Motor neuron (in vitro differentiated cells): ENCODE measurements around the gene AKT1. TPM values are rescaled to one million over a fixed set of nuclear protein-coding genes. Genes with fewer than 3 reads are reported as not detected.
"Not testable (repeated sequence)": the region's sequence is repeated elsewhere in the genome, so short reads cannot be mapped to it uniquely, and the experiment has no call there.

ENCODE experiments used
- ATAC-seq, 8 experiments: fragments of 200-7000 bp; cut with Tn5 transposase; replicated peaks in 6 of 8; 2 replicates each; pipeline ENCODE4 v1.8.0; 2021; ENCODE audit warnings: mild to moderate bottlenecking in 8 of 8, moderate library complexity in 8 of 8
- H3K27ac ChIP-seq, 2 donors: fragments of 250-450 bp; sonication (Bioruptor Pico); 2 replicates each; pipeline ENCODE4 v1.9.0; 2021; ENCODE audit warnings: antibody characterized with exemption in 2 of 2, mild to moderate bottlenecking in 2 of 2, moderate library complexity in 1 of 2
- H3K4me1 ChIP-seq, 2 donors: fragments of 250-450 bp; sonication (Bioruptor Pico); replicated peaks in 1 of 2; 2 replicates each; pipeline ENCODE4 v1.6.1; 2021; ENCODE audit warnings: antibody characterized with exemption in 2 of 2, mild to moderate bottlenecking in 2 of 2, moderate library complexity in 1 of 2
- H3K4me3 ChIP-seq, 5 donors: fragments of 250-450 bp; sonication (Bioruptor Pico); 2 replicates each; pipeline ENCODE4 v1.9.0; 2021; ENCODE audit warnings: antibody characterized with exemption in 5 of 5, mild to moderate bottlenecking in 5 of 5, moderate library complexity in 4 of 5
- WGBS, 10 experiments: fragments of 450-650 bp; shearing (Covaris generic); methylation state at CpG; one replicate each; pipeline ENCODE4 v1.0.0; 2022; 5-methylcytosine and 5-hydroxymethylcytosine counted together
- in situ Hi-C, 9 experiments: fragments of 400-800 bp; cut with MboI; loops; one replicate each; pipeline ENCODE4 v1.15.0; 2021; ENCODE audit warnings: low sequenced_read_pairs in 9 of 9, low pct_unique_long_range_greater_than_20kb in 2 of 9; ENCODE audit not compliant: unreplicated experiment in 9 of 9
- total RNA-seq, 8 experiments: library from RNA; unstranded; fragments of 300-600 nt; gene quantifications; 2 replicates each; pipeline versions ENCODE4 v1.2.3 to v1.2.4, GENCODE V29; 2022

AKT1 gene
- total RNA-seq = 100 to 1,000 TPM in 4 of 8 experiments, 10 to 100 TPM in 4; 55.9 to 120 (median 96.6) TPM

DNA sequence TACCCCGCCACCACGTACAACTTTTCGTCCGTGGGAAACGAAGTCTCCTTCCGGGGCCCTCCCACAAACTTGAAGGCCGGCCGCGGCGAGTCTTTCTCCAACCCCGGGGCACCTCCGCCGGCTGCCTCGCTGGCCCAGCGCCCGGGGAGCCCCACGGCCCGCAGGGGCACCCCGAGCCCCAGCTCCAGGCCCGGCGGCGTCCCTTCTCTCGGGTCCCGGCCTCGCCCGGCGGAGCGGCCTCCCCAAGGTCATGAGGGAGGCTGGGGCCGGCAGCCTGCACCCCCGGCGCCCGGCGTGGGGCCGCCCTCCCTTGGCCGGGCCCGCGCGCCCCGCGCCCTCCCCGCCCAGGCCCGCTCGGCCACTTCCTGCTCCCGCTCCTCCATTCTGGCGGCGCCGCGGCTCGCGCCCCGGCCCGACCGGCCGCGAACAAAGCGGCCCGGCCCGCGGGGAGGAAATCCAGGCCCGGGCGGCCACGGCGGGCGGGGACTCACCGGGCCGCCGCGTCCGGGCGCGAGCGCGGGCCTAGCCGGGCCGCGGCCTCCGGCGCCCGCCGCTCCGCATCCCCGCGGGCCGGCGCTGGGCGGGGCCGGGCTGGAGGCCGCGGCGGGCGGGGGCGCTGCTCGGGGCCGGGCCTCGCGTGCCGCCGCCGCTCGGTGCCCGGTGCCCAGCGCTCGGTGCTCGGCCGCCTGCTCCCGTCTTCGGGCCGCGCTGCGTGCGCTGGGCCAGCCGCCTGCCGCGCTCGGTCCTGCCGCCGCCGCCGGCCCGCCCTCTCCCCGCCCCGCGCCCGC lies at the start of gene AKT1:
TSS of gene AKT1 (minus strand) at position 756 of the 788 bp plus-strand sequence. CDS start 3,105 bp downstream, outside the sequence.
- 0 to 2% (median 0%) methylated on average over 4 to 11 of the region's 124 CpGs; no CpG with 5 or more reads in 7 of the 10 experiments for WGBS, 10 experiments
- peak within 1 kb of the TSS; percentile 57 to 70 for H3K27ac ChIP-seq
- peak; percentile 18 to 47 (median 31) for ATAC-seq
- H3K4me3 ChIP-seq = peak within 1 kb of the TSS; percentile 66 to 98 (median 85)
- peaks cover 27 to 47% of the 10 kb centered on the region in 2 donors for H3K4me1 ChIP-seq
- in situ Hi-C loops = no loop called here

DNA sequence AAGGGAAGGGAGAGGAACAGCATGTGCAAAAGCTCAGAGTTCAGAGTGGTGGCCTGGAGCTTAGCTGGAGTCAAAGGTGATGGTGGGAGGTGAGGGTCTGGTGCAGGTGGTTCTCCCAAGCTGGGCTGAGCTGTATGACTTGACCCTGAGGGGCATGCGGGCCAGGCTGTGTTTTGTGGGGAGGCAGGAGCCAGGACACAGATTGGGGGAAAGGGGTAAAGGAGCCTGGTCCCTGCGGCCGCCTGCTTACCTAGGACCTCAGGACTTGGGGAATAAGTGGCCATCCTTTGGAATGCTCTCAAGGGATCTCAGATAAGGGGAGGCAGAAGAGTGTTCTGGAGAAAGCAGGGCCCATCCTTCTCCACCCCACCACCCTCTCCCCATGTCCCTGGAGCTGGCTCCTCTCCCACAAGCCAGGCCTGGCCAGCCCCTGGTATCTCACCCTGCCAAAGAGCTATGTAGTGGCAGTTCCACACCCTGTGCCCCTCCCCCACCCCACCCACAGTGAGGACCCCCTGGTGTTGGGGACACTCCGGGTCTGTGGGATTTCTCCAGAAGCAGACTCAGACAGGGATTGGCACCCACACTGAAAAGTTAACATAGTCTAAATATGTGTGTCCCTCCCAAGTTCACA lies 49.6 kb upstream of the AKT1 start:
- Histone ChIP-seq H3K4me1 (peaks cover 0 to 7% of the 10 kb centered on the region in 2 donors), H3K27ac (no peak overlapping the region), H3K4me3 (no peak overlapping the region)
- ATAC-seq = no peak
- in situ Hi-C loops = no loop called here
- 40 to 80% methylated on average over 1 to 3 of the region's 4 CpGs; no CpG with 5 or more reads in 8 of the 10 experiments for WGBS, 10 experiments

DNA sequence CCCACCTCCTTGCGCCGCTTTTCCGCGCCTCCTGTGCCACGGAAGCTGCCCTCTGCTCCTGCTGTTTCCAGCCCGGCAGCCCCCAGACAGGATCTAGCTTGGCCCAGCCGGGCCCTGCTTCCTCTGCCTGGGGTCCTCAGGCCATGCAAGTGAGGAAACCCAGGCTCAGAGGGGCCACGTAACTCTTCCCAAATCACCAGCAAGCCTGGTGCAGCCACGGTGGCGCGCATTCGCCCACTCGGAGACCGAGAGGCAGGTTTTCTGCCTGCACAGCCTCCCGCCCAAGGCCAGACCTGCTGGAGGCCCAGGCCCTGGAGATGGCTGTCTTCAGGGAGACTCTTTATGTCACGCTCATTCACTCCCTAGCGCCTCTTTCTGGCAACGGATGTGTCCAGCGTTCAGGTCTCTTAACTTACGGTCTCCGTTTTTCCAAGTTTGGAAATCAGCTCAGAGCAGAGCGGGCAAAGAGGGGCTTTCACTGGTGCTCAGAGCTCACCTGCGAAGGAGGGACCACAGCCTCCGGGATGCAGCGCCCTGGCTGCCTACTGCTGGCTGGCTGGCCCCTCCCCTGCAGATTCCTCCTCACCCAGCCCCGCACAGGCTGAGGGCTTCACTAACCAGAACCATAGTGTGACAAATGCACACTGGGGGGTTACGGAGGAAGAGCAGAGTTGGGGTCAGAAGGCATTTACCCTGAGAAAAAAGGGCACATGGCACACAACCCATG lies 48.9 kb upstream of the AKT1 start:
- in situ Hi-C loops = no loop called here
- Histone ChIP-seq H3K4me1 (peaks cover 0 to 7% of the 10 kb centered on the region in 2 donors), H3K27ac (no peak overlapping the region), H3K4me3 (peak overlapping the region in 2 of 5 donors; percentile 29 to 32)
- WGBS, 10 experiments = 0 to 33% (median 16%) methylated on average over 1 to 11 of the region's 27 CpGs; no CpG with 5 or more reads in 2 of the 10 experiments
- ATAC-seq = peak; percentile 35 to 64 (median 52)

DNA sequence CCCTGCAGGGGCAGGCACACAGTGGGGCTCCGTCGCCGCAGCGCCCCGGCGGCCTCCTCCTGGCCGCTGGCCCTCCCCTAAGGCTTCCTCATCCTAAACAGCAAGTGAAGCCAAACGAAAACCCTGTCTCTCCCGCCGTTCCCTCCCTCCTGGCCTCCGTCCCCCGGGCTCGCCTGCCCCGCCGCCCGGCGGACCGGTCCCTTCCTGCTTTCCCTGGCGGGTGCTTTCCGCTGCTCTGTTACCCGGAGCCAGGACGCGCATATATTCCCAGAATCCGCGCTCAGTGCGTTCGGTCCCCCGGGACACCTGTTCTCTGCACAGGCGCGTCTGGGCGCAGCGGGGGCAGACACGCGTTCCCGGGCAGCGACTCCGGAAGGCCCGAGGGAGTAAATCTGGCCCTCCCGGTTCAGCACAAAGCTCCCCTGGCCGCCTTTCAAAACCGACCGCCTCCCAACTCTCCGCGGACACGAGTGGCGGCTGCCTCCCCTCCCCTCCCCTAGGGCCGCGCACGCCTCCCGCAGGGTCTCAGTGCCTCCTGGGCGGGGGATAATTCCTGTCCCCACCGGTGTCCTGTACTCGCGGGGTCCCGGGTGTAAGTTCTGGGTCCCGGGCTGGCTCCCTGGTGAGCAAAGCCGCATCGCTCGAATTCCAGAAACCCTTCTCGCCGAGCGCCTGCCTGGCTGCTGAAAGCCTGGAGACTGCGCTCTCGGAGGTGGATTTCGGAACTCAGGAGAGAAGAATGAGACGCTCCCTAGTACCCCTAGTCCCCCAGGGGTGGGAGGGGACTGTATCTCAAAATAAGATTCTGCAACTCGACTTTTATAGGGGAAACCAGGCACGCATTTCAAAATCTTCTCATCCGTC lies 48.1 kb upstream of the AKT1 start:
- peak; percentile 61 to 86 (median 82) for ATAC-seq
- WGBS, 10 experiments = 0 to 20% (median 2%) methylated on average over 1 to 17 of the region's 69 CpGs; no CpG with 5 or more reads in 4 of the 10 experiments
- in situ Hi-C loops = no loop called here
- Histone ChIP-seq H3K4me1 (peaks cover 0 to 7% of the 10 kb centered on the region in 2 donors), H3K4me3 (peak overlapping the region; percentile 17 to 32 (median 20)), H3K27ac (no peak overlapping the region)

DNA sequence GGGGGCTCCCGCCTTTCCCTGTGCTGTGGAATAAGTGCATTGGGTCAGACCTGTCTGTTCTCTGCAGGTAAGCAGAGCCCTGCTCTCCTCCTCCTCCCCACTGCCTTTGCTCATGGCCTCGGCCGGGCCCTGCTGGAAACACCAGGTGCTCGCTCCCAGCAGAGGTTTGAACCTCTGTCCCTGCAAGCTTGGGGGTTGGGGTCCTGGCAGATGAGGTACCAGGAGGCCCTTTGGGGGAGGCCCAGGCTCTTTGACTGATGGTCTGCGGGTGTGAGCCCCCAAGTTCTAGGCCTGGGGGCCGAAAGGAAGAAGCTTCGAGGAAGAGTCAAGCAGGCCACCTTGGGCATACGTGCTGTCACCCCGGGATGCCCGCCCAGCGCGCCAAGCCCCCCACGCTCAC lies 47.5 kb upstream of the AKT1 start:
- in situ Hi-C loops = no loop called here
- peak overlapping the region in 2 of 5 donors; percentile 29 to 32 for H3K4me3 ChIP-seq
- no peak for ATAC-seq

DNA sequence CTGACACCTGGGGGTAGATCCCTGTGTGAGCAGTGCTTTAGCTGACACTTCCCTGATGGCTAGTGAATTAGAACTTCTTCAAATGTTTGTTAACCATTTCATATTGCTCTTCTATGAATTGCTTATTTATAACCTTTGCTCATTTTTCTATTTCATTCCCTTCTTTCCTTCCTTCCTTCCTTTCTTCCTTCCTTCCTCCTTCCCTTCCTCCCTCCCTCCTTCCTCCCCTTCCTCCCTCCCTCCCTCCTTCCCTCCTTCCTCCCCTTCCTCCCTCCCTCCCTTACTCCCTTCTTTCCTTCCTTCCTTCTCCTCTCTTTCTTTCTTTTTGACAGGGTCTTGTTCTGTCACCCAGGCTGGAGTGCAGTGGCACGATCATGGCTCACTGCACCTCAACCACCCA lies 46.2 kb upstream of the AKT1 start:
- Histone ChIP-seq H3K4me3 (no peak overlapping the region), H3K27ac (no peak overlapping the region), H3K4me1 (peaks cover 0 to 7% of the 10 kb centered on the region in 2 donors)
- no CpG with 5 or more reads among the region's 1 CpG for WGBS, 10 experiments
- in situ Hi-C loops = no loop called here
- ATAC-seq = no peak

More for the DNA sequence above, 47.5 kb upstream of the AKT1 start:
- 0 to 83% (median 49%) methylated on average over 1 to 6 of the region's 13 CpGs; no CpG with 5 or more reads in 7 of the 10 experiments for WGBS, 10 experiments
- peaks cover 0 to 7% of the 10 kb centered on the region in 2 donors for H3K4me1 ChIP-seq
- no peak overlapping the region for H3K27ac ChIP-seq

DNA sequence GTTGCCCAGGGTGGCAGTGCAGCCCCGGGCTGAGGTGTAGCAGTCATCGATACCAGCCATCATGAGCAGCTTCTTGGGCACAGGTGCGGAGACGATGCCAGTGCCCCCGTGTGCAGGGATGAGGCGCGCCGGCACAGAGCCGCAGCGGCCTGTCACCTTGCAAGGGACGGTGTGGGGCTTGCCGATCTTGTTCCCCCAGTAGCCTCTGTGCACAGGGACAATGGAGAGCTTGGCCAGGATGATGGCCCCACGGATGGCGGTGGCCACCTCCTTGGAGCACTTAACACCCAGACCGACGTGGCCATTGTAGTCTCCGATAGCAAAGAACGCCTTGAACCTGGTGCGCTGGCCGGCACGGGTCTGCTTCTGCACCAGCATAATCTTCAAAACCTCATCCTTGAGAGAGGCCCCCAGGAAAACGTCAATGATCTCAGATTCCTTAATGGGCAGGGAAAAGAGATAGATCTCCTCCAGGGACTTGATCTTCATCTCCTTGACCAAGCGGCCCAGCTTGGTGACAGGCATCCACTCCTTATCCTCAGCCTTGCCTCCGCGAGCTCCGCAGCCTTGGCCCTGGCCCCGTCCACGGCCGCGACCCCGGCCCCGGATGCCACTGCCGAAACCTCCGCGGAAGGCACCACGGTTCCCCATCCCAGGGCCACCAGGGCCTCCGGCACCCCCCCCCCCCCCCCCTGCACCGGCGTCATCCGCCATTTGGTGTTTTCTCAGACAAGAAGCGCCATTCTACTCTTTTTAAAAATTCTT lies 40.8 kb upstream of the AKT1 start:
- H3K27ac ChIP-seq, H3K4me1 ChIP-seq, in situ Hi-C loops, ATAC-seq, H3K4me3 ChIP-seq: not testable (repeated sequence)
- no CpG with 5 or more reads among the region's 41 CpGs for WGBS, 10 experiments

DNA sequence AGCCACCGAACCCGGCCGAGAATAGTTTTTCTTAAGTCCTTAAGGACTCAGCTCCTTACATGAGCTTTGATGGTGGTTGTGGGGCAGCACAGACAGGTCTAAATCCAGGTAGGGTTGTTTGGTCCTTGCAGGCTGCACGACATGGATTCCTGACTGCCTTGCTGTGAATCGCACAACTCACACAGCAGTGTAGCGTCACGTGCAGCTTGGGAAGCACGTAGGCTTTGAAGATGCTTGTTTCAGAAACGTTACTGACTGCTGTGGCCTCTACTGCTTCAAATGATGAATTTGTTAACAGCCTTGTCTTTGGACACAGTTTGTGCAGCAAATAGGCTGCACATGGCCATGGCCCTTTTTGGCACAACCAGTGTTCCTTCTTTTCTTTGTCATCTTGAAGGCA lies 35.2 kb upstream of the AKT1 start:
- Histone ChIP-seq H3K4me1 (peaks cover 0 to 9% of the 10 kb centered on the region in 2 donors), H3K4me3 (no peak overlapping the region), H3K27ac (no peak overlapping the region)
- in situ Hi-C loops = no loop called here
- WGBS, 10 experiments = 0 to 82% (median 49%) methylated on average over 1 to 8 of the region's 9 CpGs; no CpG with 5 or more reads in 3 of the 10 experiments
- no peak for ATAC-seq

DNA sequence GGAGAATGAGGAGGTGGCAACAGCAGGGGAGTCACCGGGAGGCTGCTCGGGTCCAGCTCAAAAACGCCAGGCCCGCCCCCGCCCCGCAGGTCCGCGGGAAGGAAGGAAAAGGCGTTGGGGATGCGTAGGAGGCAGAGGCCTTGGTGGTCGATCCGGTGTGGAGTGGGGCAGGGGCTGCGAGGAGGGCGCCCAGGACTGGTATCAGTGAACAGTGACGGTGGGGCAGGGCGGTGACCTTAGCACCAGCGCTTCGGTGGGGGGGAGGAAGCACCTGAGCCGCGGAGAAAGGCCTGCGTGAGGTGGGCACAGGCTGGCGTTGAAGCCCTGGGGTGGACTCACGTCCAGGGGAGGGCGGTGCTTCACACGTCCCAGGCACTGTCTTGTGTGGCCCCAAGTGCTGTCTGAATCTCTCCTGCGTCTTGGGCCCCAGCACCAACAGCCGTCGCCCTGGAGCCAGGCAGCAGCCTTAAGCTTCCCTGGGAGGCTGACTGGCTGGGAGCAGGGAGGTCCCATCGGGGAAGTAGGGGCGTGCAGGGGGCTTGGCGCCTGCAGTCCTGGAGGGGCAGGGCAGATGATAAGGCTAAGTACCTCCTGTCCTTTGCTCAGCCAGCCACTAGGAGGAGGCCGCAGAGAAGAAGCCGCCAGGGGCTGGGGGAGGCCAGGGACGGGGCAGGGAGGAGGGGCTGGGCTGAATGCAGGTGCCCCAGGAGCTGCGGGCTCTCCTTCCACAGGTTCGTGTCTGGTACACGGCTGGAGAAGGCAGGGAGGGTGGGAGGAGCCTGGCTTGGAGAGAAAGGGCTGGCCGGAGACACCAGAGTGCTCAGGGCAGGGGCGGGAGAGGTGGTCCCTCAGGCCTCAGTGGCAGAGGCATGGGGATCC lies 31.9 kb upstream of the AKT1 start:
- peak; percentile 9 to 64 (median 41) for ATAC-seq
- in situ Hi-C loops = loop anchor here in 1 of 9 experiments (10.0 kb wide), 1 partner anchor 63 kb away; no protein-coding TSS in a partner anchor
- Histone ChIP-seq H3K4me3 (peak overlapping the region; percentile 37 to 52 (median 47)), H3K27ac (peak overlapping the region in 1 of 2 donors; percentile 4), H3K4me1 (peaks cover 0 to 9% of the 10 kb centered on the region in 2 donors)
- 0 to 13% (median 10%) methylated on average over 2 to 8 of the region's 39 CpGs; no CpG with 5 or more reads in 5 of the 10 experiments for WGBS, 10 experiments

DNA sequence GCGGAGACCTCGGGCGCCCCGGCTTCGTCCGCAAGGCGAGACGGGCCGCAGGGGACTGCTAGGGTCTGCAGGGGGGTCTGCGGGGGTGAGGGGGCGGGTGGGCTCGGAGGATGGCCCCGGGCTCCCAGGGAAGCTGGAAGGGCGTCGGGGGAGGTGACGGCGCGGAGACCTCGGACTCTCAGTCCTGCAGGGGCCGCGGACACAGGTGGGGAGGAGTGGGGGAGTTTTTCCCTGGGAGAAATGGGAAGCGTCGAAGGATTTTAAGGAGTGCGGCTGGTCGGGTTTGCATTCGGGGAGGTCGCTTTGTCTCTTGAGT lies 31.3 kb upstream of the AKT1 start:
- WGBS, 10 experiments = 0% methylated on average over 2 of the region's 27 CpGs; no CpG with 5 or more reads in 9 of the 10 experiments
- in situ Hi-C loops = loop anchor here in 1 of 9 experiments (10.0 kb wide), 1 partner anchor 62 kb away; no protein-coding TSS in a partner anchor
- Histone ChIP-seq H3K4me3 (peak overlapping the region; percentile 37 to 52 (median 47)), H3K4me1 (peaks cover 0 to 9% of the 10 kb centered on the region in 2 donors), H3K27ac (peak overlapping the region in 1 of 2 donors; percentile 4)
- ATAC-seq = peak in 1 of 8 experiments; percentile 3
